PC-3 (cell line): ENCODE data around the gene GALNT2.

Experiments used
- EZH2 ChIP-seq: fragments of 300-600 bp; sonication (generic); IDR thresholded peaks from one replicate; pipeline ENCODE4 v1.6.1; 2017; ENCODE audit warnings: antibody characterized with exemption, mild to moderate bottlenecking, low read length; ENCODE audit not compliant: unreplicated experiment
- TF ChIP-seq, protein P1 (sequence below): fragments of 300-600 bp; sonication (generic); conservative IDR thresholded peaks from 2 replicates; pipeline ENCODE4 v1.5.1; 2017; ENCODE audit warnings: antibody characterized with exemption, low read depth, mild to moderate bottlenecking, low read length

DNA sequence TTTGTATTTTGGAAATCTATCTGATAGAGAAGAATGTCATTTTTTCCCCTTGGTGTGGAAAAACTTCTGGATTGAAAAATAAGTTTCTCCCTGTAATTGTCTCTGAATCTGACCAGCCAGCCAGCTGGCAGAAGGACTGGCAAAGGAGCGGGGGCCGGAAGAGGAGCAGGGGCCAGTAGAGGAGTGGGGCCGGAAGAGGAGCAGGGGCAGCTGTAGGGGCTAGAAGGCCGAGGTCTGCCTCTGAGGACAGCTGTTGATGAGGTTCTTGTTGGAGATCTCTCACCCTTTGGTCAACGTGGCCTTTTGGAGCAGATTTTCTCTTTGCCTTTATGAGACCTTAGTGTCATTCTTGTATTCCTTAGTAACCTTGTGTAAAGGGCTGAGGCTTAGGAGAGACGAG, 121.8 kb downstream of the GALNT2 start:
- TF ChIP-seq, protein P1, sequence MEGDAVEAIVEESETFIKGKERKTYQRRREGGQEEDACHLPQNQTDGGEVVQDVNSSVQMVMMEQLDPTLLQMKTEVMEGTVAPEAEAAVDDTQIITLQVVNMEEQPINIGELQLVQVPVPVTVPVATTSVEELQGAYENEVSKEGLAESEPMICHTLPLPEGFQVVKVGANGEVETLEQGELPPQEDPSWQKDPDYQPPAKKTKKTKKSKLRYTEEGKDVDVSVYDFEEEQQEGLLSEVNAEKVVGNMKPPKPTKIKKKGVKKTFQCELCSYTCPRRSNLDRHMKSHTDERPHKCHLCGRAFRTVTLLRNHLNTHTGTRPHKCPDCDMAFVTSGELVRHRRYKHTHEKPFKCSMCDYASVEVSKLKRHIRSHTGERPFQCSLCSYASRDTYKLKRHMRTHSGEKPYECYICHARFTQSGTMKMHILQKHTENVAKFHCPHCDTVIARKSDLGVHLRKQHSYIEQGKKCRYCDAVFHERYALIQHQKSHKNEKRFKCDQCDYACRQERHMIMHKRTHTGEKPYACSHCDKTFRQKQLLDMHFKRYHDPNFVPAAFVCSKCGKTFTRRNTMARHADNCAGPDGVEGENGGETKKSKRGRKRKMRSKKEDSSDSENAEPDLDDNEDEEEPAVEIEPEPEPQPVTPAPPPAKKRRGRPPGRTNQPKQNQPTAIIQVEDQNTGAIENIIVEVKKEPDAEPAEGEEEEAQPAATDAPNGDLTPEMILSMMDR, result no peak
- TF ChIP-seq EZH2, result no peak
